HL-60 (cell line): ENCODE measurements around the gene ACP3.

Experiments
- DNase-seq, 2 experiments: peaks; one replicate each; pipeline ENCODE4 v3.0.0-alpha.2; 2010 to 2020; ENCODE audit warnings: low read depth in 1 of 2, low spot score in 1 of 2
- H3K27ac ChIP-seq: fragments of 250-450 bp; sonication (Bioruptor Pico); replicated peaks from 2 replicates; pipeline ENCODE4 v1.5.1; 2020; ENCODE audit warnings: mild to moderate bottlenecking, moderate library complexity
- H3K27me3 ChIP-seq: fragments of 250-450 bp; sonication (Bioruptor Pico); 2 replicates; pipeline ENCODE4 v1.5.1; 2021; ENCODE audit warnings: mild to moderate bottlenecking, moderate library complexity; ENCODE audit not compliant: insufficient read depth, poor library complexity, severe bottlenecking
- H3K4me3 ChIP-seq: replicated peaks from 2 replicates; pipeline ENCODE4 v1.5.1; 2011; ENCODE audit warnings: mild to moderate bottlenecking, control low read depth, low read length; ENCODE audit not compliant: insufficient read depth
- CTCF ChIP-seq: IDR thresholded peaks from one replicate; pipeline ENCODE4 v1.5.1; 2011; ENCODE audit warnings: low read length, control low read depth, inconsistent platforms; ENCODE audit not compliant: insufficient read depth
- GABPA ChIP-seq: IDR thresholded peaks from 2 replicates; pipeline ENCODE4 v1.6.1; 2012; ENCODE audit warnings: low read depth
- POLR2AphosphoS5 ChIP-seq: IDR thresholded peaks from 2 replicates; pipeline ENCODE4 v1.6.1; 2012; ENCODE audit warnings: low read depth
- REST ChIP-seq: IDR thresholded peaks from 2 replicates; pipeline ENCODE4 v1.6.1; 2012; ENCODE audit warnings: low read depth; ENCODE audit not compliant: insufficient replicate concordance
- SPI1 ChIP-seq: IDR thresholded peaks from 2 replicates; pipeline ENCODE4 v1.6.1; 2012; ENCODE audit warnings: low read depth, mild to moderate bottlenecking, borderline replicate concordance

ACP3 gene

GRCh38 chr3:132284781-132285619 lies 32.2 kb upstream of the ACP3 start:
- H3K27ac ChIP-seq: peak overlapping the region; percentile 69
- DNase-seq: peak in 1 of 2 experiments; percentile 69
- TF ChIP-seq POLR2AphosphoS5 (no peak), SPI1 (no peak), GABPA (no peak), CTCF (no peak), REST (no peak)
- H3K4me3 ChIP-seq: no peak overlapping the region
- no peaks in the 10 kb centered on the region for H3K27me3 ChIP-seq

- no peak for DNase-seq
- TF ChIP-seq POLR2AphosphoS5 (no peak), GABPA (no peak), CTCF (no peak), REST (no peak), SPI1 (no peak)
- Histone ChIP-seq H3K4me3 (no peak overlapping the region), H3K27ac (peak overlapping the region; percentile 69), H3K27me3 (no peaks in the 10 kb centered on the region)
Measured at GRCh38 chr3:132285620-132285945, 31.6 kb upstream of the ACP3 start.

GRCh38 chr3:132286035-132286434 lies 31.2 kb upstream of the ACP3 start:
- TF ChIP-seq GABPA (no peak), REST (no peak), SPI1 (no peak)
- no peak for DNase-seq
- H3K27me3 ChIP-seq: no peaks in the 10 kb centered on the region
- H3K27ac ChIP-seq: no peak overlapping the region; the same call in 1 of the 2 replicates
- no peak overlapping the region for H3K4me3 ChIP-seq
